Activated CD4-positive, alpha-beta T cell treated with anti-CD3 and anti-CD28 coated beads, Interleukin-2, amount 50 U/mL, for 1 hour (primary cell): ENCODE results near the gene NIPSNAP3A.

ENCODE experiments used
- DNase-seq: peaks from one replicate; pipeline ENCODE4 v3.0.0-alpha.2; 2020

Gene NIPSNAP3A

DNA sequence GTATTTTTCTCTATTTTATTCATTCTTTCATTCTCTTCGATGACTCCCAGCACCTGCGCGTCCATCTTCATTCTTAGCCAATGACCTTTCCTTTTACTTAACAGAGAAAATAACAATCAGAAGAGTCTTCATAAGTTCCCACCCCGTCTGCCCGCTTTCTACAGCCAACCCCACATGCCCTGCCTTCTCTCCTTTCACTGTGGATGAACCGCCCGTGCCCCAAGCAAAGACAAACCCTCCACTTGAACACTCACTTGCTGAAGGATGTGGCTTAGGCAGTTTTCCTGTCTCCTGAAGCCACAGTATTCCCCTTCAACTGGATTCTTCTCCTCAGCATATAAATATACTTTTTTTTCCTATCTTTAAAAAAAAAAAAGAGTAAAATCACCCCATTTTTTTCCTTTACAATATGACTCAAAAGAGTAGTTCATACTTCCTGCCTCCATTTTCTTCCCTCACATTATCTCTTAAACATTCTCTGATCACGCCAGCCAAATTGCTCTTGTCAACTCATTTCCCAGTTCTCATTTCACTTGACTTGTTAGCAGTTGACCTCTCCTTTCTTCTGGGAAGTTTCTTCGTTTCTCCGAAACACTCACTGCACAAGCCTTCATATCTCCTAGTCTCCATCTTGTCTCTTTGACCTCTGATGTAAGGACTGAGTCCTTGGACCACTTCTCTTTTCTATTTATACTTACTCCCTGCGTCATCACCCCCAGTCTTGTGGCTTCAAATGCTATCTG, 27.5 kb downstream of the NIPSNAP3A start:
- no peak for DNase-seq

DNA sequence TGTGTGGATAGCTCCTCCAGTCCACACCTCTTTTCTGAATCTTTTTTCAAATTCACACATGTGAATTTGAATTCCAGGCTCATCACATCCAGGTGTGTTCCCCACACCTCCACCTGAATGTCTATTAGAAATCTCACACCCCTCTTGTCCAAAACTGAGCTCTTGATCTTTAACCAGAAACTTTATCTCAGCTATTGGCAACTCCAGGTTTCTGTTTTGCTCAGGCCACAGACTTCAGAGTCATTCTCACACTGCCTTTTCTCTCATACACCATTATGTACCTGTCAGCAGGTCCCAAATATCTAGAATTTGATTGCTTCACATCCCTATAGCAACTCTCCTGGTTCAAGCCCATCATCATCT, 28.1 kb downstream of the NIPSNAP3A start:
- no peak for DNase-seq

DNA sequence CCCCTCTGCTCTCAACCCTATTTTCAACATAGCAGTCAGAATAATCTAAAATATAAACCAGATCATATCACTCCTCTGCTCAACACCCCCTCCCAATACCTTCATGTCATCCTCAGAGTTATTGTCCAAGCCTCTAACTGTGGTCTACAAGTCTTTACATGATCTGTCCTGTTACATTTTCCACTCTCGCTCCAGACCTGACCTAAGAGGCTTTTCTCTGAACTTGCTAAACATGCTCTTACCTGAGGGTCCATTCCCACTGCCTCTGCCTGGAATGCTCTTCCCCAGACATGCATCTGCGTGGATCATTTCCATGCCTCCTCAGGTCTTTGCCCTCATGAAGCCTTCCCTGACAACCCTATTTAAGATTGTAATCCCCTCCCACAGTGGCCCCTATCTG, 28.5 kb downstream of the NIPSNAP3A start:
- DNase-seq = no peak

DNA sequence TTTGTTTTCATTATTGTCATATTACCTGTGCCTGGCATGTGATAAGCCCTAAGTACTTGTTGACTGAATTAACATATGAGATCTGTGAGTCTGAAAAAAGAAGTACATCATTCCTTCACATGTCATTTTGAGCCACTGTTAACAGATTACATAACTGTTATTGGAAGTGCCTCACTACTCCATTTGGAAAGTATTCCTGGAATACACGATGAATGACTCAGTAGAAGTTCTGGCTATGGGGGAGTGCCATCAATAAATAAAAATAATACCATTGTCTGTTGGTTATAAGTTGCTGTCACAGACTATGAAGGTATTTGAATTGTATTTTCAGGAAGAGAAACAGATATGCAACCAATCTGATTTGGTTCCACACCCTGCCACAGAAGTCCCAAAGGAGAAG, 29.3 kb downstream of the NIPSNAP3A start:
- no peak for DNase-seq

DNA sequence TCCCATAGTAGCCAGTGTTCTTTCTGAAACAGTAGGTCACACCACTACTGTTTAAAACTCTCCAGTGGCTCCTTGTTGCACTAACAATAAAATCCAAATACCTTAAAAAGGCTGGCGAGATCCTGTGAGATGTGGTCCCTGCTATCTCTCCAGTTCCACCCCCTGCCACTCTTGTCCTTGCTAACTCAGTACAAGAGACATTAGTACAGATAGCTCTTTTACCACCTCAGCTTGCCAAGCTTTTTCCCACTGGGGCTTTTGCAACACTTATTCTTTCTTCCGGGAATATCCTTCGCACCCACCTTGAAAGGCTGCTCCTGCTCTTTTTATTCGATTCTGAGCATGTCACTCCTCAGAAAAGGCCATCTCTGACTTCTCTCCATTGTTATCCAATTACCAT, 31.3 kb downstream of the NIPSNAP3A start:
- DNase-seq = no peak

DNA sequence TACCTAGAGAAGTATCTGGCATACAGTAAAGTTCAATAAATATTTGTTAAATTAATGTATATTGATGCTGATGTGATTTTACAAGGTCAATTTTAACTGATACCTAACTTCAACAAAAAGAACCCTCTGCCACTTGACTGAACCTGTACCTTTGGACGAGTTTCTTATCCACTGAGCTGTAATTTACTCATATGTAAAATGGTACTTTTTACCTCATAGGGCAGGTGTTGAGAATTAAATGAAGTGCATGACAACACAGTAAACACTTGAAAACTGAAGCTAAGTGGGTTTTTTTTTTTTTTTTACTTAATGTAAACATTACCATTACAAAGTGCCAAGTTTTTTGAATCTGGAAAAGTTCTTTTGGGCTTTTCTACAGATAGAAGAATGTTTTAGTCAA, 31.9 kb downstream of the NIPSNAP3A start:
- no peak for DNase-seq

DNA sequence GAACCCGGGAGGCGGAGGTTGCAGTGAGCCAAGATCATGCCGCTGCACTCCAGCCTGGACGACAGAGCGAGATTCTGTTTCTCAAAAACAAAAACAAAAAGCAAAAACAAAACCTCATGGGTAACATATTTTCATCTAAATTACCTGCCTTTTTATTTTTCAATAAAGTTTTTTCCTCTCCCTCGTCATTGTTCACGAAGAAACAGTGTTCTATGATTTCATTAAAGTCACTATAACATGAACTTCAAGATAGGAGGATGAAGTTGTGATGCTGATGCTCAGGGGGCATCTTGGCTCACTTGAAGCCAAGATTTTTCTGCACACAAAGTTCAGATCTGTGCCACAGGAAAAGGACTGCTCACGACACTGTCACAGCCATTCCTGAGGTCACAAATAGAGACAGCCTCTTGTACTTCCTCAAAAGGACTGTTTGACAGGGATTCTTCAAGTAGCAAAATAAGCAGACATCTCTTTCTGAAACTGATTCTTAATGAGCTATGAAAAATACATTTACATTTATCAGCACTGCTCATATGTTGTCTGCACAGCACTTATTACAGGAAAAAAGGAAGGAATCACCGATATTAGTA, 32.6 kb downstream of the NIPSNAP3A start:
- DNase-seq = no peak

DNA sequence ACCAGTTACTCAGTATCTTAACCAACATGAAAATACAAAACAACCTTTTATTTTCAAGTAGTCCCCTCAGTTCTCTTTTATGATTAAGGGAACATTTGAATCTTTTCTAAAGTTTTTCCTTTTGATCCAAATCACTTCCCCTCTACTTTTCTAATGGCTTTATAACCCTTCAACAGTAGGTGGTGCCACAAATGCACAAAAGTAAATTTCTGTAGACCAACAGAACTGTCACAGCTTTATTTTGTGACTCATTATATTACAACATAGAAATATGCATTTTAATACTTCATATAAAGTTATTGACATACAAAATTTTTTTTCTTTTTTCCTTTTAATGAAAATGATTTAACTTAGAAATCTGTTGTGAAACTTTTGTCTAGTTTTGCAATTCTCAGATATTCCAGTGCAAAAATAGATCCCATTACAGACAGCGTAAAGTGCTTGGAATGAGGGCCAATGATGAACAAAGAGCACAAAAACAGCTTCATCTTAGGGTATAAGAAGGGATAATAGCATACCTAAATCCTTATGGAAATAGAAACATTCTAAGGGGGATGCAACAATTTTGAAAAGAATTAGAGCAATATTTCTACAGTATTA, 33.4 kb downstream of the NIPSNAP3A start:
- DNase-seq = no peak

DNA sequence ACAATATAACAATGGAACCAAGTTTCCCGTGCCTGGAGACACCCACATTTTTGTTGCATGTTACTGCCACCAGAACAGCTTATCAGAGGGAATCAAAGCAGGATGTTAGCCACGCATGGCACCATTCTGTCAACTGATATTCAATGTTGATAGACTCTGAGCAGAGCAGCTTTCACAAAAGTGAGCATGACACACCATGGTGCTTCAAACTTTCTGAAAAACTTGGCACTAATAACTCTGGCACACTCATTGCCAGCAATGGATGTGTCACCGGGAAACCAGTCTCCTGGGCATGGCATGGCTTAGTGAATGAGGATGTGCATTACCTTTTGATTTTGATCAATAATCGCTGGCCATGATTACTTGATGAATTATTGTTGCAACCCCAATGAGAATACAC, 36.1 kb downstream of the NIPSNAP3A start:
- no peak for DNase-seq

DNA sequence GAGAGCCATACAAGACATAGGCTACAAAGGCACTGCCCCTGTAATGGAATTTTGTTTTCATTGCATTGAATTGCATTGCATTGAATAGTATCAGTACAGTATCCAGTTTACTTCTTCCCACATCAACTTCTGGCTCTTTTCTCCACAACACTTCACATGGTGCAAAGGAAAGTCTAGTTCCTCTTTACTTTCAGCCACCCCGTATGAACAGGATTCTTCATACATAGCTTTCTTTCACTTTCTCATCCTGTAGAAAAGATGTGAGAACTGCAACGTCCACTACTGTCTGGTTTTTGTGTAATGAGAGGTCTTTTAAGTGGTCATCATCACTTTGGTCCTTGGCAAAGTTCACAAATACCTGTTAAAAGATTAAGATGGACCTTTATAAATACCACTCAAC, 36.6 kb downstream of the NIPSNAP3A start:
- DNase-seq = no peak

DNA sequence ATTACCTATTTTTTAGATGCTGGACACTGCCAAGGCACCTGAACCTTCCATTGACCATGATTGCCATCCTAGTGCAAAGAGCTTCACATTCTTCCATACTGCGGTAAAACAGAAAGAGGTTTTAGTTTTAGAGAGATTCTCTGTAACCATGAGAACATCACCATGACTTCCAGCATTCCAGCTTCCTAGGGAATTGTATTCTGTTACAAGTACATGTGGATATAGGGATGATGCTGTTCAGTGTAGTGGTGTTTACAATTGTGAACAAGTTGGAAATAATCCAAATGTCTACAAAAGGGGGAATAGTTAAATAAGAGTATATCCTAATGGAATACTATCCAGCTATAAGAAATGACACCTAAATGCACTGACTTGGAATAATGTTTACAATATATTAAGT, 38.8 kb downstream of the NIPSNAP3A start:
- DNase-seq = no peak

DNA sequence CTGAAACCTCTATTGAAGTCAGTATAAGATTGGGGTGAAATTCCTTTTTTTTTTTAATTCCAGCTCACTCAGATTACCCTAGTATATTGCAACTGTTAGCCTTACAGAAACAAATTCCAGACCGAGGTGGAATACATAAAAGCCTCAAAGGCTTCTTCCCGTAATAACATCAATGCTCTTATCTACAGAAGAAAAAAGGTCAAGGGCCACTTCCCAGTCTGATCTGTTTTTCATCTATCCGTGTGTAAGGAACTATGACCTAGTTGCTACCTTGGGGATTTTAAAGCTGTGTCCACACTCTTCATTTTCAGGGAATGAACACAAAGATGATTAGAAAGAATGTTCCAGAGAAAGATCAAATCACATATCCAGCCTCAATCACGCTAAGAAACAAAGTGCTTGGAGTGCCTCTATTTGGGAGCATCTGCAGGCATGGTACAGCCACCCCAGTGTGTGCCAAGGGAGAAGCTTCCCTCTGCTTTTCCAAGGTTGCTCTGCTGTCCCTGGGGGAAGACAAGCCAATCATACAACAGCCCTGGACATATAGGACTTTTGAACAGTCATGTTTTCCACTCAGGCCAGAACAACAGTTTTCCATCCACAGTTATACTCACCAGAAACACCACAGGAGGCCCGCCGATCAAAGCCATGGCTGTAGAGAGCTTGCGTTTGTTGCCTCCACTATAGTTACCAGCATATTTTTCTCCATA, 40.0 kb downstream of the NIPSNAP3A start:
- DNase-seq = no peak

DNA sequence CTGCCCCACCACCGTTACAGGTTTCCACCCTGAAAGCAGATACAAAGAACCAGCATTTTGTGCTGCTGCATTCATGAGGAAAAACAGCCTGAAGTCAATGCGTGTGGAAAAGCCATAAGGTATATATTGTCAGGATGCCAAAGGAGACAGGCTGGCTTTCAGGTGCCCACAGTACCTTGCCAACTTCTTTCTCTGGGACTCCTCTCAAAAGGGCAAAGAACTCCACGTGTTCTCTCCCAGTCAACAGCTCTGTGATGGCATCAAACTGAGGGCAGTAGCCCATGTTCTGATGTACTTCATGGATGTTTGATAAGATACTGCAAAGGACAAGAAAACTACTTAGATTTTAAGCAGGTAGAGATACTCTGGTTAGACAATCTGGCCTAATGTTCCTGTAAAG, 40.8 kb downstream of the NIPSNAP3A start:
- no peak for DNase-seq

DNA sequence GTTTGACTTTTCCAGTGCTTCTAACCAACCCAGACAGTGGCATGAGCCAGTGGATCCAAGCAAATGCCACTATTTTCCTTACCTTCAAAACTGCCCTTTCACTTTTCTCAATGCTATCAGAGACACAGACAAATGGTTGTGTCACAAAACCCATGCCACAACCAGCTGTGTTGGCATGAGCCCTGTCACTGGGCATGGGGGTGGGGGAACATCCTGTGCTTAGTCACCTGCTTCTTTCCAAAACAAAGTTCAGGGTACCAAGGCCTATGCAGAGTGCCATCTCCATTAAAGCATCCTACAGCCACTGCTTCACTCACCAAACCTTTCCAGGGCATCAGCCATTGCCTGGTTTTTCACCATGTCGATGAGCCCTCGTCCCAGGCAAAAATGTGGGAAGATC, 46.6 kb downstream of the NIPSNAP3A start:
- no peak for DNase-seq

DNA sequence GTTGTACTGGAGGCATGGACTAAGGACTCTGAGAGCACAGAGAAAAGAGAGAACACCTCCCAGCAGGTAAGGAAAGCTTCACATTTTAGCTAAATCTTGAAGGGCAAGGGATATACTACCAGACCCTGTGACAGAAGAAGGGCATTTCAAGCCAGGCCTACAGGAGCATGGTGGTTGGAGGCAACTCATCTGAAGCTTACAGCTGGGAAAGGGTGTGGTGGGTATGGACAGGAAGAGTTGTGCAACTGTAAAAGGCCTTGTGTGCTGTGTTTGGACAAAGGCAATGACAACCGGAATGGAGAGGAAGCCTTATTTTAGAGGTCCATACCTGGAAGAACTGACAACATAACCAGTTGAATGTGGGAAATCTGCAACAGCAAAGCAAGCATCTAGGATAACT, 47.6 kb downstream of the NIPSNAP3A start:
- DNase-seq = no peak

DNA sequence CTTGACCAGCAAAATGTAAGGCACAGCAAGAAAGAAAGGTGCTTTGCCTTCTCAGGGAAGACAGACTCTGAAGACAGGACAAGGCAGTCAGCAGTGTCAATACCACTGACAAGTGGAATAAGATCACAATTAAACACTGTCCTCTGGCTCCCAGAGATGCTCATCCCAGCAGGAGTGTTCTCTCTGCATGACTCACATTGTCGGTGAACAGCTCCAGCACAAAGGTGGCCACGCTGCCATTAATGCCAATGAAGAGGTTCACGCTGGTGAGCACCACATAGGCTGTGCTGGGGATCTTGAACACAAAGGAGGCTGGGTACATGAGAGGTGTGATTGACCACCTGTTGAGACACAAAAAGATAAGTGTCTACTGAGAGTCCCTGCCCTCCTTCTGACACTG, 48.4 kb downstream of the NIPSNAP3A start:
- DNase-seq = no peak

DNA sequence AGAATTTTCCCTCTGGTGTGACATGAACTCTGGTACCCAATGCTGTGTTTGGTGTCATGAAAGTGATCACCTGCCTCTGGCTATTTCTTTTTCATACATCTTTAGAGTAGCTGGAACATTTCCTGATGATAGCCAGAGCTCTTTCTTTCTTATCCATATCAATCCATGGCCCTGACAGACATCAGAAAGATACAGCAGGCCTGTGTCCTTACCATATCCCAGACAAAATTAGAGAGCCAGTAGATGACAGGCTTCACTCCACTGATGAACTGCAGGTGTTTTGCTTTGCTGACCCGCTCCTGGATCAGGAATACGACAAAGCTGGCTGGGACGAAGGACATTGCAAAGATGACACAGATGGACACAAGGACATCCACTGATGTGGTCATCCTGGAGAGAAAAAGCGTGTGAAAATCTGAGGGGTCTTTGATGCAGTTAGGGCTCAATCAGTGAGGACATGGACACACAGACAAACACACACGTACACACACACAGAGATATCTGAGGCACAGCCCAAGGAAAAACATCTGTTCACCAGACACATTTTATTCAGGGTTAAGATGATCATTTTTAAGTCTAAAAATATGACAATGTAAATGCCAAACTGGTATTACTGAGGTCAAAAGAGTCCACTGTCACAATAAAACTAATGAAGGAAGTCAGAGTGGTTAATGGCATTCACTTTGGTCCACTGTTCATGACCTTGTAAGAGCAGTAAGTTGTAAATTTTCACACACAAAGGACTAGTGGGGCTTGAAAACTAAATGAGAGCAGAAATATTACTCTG, 50.9 kb downstream of the NIPSNAP3A start:
- DNase-seq = no peak

DNA sequence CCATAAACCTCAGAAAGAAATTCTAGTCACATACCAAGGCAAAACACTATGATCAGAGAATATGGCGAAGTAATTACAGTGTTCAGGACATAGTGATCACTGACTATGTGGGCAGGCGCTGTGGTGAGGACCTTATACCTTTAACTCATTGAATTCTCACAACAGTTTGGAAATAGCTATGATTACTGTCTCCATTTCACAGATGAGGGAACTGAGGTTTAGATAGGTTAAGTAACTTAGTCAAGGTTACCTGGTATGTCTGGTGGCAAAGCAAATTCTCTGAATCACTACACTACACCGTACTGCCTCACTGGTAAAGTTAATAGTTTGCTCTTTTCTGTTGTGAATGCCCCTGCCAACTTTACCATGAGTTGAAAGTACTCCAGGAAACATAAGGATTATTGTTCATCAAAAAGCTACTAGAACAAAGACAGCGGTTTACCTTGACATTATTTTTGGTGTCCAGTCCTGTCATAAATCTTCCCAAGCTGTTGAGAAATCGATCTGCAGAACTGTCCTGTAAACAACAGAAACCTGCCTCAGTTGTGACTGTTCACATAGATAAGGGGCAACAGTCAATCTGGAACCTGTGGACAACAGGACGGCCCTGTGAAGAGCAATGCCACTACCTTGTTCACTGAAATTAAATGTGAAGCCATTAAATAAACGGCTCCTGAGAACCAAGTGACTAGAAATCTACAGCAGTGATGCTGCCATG, 52.7 kb downstream of the NIPSNAP3A start:
- DNase-seq = no peak

DNA sequence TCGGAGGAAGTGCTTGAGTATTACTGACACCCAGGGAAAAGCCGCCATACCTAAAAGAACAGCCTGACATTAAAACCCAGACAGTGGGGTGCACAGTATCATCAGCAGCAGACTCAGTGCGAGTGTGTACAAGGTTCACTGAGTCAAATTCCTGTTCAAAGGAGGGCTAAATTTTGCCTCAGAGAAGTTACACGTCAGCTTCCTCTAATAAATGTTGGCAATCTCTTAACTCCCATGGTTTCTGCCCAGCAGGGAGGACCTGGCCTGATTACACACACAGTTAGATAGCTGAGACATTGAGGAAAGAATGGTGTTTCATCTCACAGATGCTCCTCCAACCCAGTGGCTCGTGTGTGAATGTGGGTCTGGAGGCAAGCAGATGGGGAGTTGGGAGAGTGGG, 54.6 kb downstream of the NIPSNAP3A start:
- no peak for DNase-seq

DNA sequence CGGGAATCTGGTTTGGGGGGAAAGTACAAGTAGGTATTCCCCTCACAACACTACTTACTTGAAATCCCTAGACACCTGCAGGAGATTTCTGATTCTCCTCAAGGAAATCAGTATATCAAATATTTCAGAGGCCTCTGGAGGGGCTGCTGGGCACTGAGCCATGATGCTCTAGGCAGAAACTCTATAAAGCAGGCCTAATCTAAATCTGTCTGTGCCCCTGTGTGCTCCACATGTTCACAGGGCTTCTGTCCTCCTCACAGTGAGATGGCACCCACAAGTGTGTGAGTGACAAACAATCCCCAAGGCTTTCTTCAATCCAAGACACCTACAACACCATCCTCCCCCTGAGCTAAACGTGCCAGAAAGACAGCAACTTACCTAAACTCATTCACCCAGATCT, 55.4 kb downstream of the NIPSNAP3A start:
- no peak for DNase-seq

DNA sequence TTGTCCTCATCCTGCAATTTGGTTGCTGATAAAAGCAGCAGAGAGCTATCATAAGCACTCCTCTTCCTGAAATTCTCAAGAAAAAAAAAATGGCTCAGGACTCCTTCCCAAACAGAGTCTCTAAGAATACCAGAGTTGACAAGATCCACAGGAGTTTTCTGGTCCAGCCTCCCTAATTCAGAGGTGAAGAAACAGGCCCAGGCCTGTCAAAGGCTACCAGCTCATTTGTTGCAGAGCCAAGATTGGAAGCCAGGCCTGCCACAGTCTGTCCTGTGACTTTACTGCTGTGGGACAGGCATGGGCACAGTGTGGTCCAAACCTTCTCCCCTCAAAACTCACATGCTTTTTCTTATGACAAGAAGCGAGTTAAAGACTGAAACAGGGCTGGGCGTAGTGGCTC, 58.0 kb downstream of the NIPSNAP3A start:
- no peak for DNase-seq

DNA sequence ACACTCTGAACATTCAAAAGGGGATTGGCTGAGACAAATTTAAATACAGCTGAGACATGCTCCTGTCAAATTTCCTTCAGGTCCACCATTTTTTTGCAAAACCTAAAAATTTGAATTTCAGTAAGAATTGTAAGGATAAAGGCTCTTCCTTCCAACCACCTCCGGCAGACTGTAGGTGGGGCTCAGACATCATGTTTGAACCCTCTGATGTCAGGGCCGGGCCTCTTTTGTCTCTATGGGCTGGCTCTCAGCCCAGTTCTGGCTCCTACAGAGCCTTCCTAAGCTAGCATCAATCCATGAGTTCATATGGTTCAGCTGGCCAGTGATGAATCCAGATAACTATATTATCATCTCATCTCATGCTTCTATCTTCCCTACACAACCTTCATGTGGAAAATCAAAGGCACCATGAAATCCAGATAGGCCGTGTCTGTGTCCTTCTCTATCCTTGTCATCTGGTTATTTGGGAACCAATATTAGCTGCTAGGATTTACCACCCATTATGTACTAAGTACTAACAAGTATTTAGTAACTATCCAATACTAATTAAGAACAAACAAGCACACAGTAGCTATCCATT, 60.6 kb downstream of the NIPSNAP3A start:
- no peak for DNase-seq
